Kasumi-1 (cell line): ENCODE data around the gene TRAPPC8.
"Not testable (repeated sequence)": the region's sequence is repeated elsewhere in the genome, so short reads cannot be mapped to it uniquely, and the experiment has no call there.

Experiments
- DNase-seq, 2 experiments: peaks; one replicate each; lab custom pipeline; 2025; lab: John Stamatoyannopoulos, UW

TRAPPC8 gene

GRCh38 chr18:31943878-31944816 lies 1.2 kb upstream of the TRAPPC8 start:
- DNase-seq = no peak

DNA sequence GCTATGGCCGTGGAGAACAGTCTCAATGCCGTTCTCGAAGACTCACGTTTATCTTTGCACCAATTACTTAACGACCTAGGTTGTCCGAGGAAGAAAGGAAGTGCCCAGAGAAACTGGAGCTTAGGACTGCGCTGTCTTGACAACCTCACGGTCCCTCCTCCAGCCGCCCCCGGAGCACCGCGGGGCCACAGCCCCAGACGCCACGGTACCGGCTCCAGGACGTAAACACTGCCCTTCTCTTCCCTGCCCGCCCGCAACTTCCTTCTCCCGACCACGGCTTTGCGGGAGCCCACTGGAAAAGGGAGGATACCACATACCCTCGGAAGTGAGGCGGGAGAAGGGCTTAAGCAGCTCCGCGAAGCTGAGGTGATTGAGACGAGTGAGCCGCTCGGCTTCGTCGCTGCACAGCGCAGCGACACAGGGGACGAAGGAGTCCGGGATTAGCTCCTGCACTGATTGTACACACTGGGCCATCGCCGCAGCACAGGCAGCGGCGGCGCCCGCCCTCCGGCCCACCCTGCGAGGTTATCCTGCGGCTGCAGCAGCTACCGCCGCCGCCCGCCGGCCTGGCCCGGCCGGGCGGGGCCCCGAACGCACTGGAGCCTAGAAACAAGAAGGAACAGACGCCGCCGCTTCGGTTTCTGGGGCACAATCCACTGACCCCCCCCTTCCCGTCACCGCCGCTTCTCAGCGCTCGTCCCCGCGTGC lies 483 bp downstream of the TRAPPC8 start:
- DNase-seq = peak; percentile 56 to 71

DNA sequence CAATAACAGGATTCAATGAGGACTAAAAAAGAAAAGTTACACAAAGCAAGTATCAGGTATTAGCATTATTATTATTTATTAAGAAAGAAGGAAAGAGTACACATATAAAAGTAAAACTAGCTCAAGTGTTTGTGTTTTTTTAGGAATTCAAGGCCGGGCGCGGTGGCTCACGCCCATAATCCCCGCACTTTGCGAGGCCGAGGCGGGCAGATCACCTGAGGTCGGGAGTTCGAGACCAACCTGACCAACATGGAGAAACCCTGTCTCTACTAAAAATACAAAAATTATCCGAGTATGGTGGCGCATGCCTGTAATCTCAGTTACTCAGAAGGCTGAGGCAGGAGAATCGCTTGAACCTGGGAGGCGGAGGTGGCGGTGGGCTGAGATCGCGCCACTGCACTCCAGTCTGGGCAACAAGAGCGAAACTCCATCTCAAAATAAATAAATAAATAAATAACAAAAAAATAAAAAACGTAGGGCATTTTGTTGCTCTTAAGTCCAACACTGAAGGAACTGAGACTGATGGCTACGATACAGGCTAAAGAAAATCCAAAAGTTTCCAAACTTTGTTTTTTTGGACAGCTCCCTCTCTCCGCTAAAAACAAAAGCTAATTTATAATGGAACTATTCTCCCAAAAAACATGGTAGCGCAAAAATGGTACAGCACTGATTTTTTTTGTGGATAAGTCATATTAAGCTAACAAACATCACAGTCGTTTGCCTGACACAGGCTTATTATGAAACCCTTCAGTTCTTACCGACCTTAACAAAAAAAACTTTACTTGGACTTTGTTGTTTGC lies 1.7 kb downstream of the TRAPPC8 start:
- no peak for DNase-seq

GRCh38 chr18:31934773-31935172 lies 8.2 kb downstream of the TRAPPC8 start:
- DNase-seq = not testable (repeated sequence)

- peak in 1 of 2 experiments; percentile 26 for DNase-seq
These were observed 11.1 kb downstream of the TRAPPC8 start for GRCh38 chr18:31931886-31932240.

DNA sequence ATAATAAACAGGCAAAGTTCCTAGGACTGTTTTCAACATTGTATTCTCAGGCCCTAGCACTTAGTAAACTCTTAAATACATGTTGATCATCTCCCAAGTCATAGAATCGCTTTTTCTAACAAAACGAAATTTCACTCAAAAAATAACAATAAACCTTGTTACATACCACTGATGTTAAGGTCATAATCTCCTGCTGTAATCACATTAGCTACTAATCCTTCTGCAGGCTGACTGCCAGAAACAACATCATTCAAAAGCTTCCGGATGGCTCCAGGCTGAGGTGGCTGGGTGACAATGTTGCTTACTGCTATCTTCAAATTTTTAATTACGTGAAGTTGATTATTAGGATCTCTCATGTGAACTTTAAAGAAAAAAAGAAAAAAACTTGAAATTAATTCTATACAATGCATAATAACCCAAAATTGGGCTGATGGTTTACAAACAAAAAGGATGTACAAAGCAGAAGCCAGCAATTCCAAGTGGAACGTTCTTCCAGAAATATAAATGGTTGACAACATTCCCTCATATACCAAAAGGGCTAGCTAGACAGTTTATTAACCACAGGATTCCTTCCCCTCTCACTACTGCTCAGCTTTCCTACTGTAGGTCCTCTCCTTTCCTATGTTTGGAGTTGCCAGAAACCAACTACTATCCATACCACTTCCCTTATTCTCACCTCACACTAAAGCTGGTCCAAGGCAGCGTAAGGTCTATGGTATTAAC lies 11.6 kb downstream of the TRAPPC8 start:
- DNase-seq = peak in 1 of 2 experiments; percentile 49

- DNase-seq = no peak
These were observed 13.7 kb downstream of the TRAPPC8 start for GRCh38 chr18:31929273-31929672.

GRCh38 chr18:31926988-31927387 lies 15.9 kb downstream of the TRAPPC8 start:
- DNase-seq = not testable (repeated sequence)

DNA sequence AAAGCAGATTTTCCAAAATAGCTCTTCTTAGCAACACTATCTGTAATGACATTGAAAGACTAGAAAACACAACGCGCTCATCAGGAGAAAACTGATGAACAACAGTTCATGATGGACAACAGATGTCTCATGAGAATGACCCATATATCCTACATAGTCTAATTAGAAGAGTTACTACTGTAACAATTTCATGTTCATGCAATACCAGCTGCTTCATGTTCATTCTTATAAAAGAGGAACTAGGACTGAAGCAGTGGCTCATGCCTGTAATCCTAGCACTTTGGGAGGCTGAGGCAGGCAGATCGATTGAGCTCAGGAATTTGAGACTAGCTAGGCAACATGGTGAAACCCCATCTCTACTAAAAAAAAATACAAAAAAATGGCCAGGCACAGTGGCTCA lies 22.7 kb downstream of the TRAPPC8 start:
- peak in 1 of 2 experiments; percentile 41 for DNase-seq

GRCh38 chr18:31919366-31919765 lies 23.6 kb downstream of the TRAPPC8 start:
- not testable (repeated sequence) for DNase-seq

DNA sequence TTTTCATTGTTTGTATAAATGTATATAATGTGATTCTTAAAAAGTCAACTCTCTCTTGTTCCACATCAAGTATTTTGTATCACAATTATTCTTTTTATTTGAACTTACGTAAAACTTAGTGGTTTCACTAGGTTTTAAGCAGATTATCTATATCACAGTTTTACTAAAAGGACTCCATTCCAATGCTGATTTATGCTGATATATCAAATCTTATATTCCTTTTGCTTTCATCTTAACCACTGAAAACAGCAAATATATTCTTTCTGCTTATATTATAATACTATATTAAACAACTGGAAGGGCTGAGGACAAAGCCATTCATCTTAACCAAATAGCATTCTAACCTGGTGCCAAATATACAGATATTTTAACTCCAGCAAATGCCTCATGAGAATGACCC lies 24.2 kb downstream of the TRAPPC8 start:
- no peak for DNase-seq

GRCh38 chr18:31901063-31901462 lies 41.9 kb downstream of the TRAPPC8 start:
- no peak for DNase-seq

DNA sequence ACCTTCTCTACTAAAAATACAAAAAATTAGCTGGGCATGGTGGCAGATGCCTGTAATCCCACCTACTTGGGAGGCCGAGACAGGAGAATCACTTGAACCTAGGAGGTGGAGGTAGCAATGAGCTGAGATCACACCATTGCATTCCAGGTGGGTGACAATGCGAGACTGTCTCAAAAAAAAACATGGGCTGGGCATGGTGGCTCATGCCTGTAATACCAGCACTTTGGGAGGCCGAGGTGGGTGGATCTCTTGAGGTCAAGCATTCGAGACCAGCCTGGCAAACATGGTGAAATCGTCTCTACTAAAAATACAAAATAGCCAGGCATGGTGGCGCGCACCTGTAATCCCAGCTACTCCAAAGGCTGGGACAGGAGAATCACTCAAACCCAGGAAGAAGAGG lies 43.2 kb downstream of the TRAPPC8 start:
- DNase-seq = not testable (repeated sequence)

DNA sequence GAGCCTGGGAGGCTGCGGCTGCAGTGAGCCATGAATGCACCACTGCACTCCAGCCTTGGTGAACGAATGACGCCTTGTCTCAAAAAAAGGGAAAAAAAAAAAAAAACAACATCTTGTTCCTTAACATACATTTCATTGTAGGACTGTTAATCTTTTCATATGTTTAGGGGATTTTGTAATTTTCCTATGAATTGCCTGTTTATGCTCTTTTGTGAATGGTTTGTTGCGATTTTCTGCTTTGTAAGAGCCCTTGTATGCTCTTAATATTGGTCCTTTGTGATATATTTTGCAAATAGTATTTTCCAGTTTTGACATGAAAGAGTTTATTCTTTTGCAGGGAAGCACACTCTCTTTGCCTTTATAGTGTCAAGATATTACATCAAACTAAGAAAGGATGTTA lies 50.0 kb downstream of the TRAPPC8 start:
- no peak for DNase-seq

GRCh38 chr18:31891566-31891965 lies 51.4 kb downstream of the TRAPPC8 start:
- DNase-seq = no peak

GRCh38 chr18:31884020-31884419 lies 58.9 kb downstream of the TRAPPC8 start:
- DNase-seq = no peak

DNA sequence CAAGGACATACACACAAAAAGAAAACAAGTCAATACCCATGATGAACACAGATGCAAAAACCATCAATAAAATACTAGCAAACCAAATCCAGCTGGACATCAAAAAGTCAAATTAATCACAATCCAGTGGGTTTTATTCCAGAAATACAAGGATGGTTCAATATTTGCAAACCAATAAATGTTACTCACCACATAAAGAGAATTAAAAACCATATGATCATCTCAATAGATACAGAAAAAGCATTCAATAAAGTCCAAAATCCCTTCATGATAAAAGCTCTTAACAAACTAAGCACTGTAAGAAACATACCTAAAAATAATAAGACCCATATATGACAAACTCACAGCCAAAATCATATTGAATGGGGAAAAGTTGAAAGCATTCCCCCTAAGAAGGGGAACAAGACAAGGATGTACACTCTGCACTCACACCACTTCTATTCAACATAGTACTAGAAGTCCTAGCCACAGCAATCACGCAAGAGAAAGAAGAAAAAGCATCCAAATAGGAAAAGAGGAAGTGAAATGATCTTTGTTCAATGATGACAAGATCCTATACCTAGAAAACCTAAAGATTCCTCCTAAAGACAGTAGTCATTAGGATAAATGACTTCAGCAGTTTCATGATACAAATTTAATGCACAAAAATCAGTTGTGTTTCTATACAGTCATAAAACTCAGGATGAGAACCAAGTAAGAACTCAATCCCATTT lies 62.6 kb downstream of the TRAPPC8 start:
- DNase-seq = peak; percentile 7 to 17

DNA sequence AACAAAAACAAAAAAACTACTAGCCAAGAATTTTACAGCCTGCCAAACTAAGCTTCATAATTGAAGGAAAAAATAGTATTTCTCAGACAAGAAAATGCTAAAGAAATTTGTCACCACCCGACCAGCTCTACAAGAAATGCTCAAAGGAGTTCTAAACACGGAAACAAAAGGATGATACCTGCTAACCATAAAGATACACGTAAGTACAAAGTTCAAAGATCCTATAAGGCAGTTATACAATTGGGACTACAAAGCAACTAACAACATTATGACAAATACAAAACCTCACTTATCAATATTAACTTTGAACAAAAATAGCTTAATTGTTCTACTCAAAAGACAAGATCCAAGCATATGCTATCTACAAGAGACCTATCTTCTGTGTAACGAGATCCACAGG lies 64.6 kb downstream of the TRAPPC8 start:
- no peak for DNase-seq

GRCh38 chr18:31877900-31878299 lies 65.0 kb downstream of the TRAPPC8 start:
- DNase-seq = no peak

- no peak for DNase-seq
These were observed 66.2 kb downstream of the TRAPPC8 start for GRCh38 chr18:31876707-31877106.

DNA sequence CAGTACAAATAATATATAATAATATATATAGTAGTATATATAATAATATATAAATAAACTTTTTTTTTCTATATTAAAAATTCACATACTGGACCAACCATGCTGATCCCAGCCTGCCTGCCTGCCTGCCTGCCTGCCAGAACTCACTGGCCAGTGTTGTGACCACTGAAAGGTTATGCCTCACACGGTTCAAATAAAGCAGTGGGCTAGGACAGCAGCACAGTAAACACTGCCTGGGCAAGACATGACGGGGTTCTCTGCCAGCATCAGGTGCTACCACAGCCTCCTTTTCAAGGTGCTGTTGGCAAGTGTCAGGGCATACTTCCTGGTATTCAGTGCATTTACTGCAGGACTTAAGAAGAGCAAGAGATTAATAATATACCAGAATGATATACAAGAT lies 67.6 kb downstream of the TRAPPC8 start:
- no peak for DNase-seq
